Retinal pigment epithelial cell (primary cell): ENCODE results near the gene KIF21B.

Source experiments
- DNase-seq: peaks from one replicate; pipeline ENCODE4 v3.0.0-alpha.2; 2010; ENCODE audit warnings: low read depth
- H3K4me3 ChIP-seq: 2 replicates; pipeline ENCODE4 v1.5.1; 2011; ENCODE audit warnings: mild to moderate bottlenecking, low read length, control low read depth, moderate library complexity
- TF ChIP-seq, protein P1 (sequence below): conservative IDR thresholded peaks from 2 replicates; pipeline ENCODE4 v1.5.1; 2011; ENCODE audit warnings: low read depth, low read length, control low read depth, inconsistent platforms

Gene KIF21B

DNA sequence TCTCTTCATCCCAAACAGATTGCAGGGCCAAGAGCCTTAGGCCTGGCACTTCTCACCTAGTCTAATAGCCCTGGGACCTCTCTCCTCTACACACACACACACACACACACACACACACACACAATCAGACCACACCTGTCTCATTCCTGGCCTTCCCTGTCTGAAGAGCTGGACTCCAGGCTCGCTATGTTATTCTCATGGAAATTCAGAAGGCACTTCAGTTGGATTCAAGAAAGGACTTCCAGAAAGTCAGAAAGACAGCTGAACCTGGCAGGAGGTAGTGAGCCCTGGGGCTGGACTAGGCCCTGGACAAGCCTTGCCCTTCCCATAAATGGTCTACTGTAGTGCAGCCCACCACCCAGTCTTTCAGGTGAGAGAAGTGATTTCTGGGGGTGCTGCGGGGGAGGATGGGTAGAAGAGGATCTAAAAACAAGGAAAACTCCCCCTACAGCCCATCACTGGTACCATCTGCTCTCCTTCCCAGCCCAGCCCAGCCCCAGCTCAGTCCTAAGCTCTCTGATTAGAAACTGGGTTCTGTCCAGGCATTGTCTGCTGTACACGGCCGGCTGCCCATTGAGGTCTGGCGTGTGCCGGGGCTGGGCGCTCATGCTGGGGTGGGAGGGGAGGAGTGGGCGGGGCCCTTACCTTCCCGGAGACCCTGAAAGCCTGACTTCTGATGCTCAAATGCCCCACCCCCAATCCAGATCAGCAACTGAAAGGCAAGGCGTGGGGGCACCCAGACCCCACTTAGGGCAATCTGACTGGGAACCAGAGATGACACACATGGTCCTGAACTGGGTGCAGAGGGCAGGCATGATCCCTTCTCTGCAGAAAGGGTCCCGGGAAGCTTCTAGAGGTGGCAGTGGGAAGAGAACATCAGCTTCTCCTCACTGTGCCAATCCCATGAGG is 2.5 kb downstream of the KIF21B start:
- peak overlapping the region; percentile 11 for H3K4me3 ChIP-seq
- DNase-seq = no peak
- TF ChIP-seq, protein P1, sequence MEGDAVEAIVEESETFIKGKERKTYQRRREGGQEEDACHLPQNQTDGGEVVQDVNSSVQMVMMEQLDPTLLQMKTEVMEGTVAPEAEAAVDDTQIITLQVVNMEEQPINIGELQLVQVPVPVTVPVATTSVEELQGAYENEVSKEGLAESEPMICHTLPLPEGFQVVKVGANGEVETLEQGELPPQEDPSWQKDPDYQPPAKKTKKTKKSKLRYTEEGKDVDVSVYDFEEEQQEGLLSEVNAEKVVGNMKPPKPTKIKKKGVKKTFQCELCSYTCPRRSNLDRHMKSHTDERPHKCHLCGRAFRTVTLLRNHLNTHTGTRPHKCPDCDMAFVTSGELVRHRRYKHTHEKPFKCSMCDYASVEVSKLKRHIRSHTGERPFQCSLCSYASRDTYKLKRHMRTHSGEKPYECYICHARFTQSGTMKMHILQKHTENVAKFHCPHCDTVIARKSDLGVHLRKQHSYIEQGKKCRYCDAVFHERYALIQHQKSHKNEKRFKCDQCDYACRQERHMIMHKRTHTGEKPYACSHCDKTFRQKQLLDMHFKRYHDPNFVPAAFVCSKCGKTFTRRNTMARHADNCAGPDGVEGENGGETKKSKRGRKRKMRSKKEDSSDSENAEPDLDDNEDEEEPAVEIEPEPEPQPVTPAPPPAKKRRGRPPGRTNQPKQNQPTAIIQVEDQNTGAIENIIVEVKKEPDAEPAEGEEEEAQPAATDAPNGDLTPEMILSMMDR = peak; percentile 63

DNA sequence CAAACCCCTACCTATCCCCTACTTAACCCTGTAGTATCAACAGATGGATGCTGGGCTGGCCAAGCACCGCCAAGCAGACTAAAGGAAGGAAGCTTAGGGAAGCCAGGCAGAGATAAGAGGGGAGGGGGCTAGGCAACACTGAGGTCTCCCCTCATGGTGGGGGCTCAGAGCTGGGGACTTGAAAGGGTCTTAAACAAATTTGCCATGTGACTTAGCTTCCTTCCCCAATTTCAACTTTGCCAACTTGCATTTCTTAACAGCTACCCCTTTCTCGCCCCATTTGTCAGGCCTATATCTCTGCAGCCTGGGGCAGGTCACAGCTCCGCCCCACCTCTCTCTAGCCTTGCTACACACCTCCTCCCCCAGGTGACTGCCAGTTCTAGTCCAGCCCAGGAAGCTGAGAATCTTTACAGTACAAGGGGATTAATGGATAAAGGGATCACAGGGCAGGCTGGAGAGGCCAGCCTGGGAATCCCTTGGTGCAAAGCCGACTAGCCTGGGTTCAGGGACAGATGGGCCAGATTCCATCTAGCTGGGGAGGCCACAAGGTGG is 3.4 kb downstream of the KIF21B start:
- no peak overlapping the region for H3K4me3 ChIP-seq
- no peak for DNase-seq
- TF ChIP-seq, protein P1 = no peak

DNA sequence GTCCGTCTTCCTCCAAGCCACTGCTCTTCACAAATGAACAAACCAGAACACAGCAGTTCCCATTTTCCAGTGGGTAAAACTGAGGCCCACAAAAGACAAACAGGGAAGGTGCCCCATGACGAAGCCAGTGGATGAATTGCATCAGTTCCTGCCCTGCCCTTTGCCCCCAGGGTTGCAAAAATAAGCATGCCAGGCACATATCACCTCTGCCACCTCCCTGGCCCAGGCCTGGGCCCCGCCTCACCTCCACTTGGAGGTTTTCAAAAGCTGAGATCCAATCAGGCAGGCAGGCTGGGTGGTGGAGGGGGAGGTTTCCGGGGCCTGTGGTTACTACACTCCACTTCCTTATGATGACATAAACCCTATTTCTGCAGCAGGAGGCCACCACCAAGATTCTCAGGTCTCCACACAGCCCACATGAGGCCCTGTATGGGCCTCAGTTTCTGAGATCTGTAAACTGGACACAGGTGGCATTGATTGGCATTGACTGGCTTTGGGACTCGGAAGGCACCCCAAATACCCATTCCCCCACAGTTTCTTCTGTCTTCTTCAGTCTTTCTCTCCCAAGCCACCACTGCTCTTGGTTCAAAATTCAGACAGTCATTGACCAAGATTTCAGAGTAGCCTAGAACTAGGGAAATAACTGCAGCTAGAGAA is 4.1 kb downstream of the KIF21B start:
- TF ChIP-seq, protein P1 = no peak
- no peak overlapping the region for H3K4me3 ChIP-seq
- DNase-seq = no peak

DNA sequence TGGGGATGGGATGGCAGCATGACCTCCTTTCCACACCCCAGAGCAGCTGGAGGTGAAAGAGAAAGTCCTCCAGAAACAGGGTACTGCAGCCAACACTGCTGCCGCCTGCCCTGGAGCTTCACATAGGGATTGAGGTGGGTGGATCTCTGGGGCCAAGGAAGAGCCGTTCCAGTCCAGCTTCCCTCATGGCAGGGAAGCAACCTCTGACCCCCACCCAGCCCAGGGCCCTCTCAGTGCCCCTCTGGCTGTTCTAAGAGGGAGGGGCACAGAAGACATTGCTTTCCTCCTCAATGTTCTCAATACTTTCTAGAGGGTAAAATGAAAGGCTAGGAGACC is 5.7 kb downstream of the KIF21B start:
- DNase-seq = no peak
- TF ChIP-seq, protein P1 = no peak
- no peak overlapping the region for H3K4me3 ChIP-seq

DNA sequence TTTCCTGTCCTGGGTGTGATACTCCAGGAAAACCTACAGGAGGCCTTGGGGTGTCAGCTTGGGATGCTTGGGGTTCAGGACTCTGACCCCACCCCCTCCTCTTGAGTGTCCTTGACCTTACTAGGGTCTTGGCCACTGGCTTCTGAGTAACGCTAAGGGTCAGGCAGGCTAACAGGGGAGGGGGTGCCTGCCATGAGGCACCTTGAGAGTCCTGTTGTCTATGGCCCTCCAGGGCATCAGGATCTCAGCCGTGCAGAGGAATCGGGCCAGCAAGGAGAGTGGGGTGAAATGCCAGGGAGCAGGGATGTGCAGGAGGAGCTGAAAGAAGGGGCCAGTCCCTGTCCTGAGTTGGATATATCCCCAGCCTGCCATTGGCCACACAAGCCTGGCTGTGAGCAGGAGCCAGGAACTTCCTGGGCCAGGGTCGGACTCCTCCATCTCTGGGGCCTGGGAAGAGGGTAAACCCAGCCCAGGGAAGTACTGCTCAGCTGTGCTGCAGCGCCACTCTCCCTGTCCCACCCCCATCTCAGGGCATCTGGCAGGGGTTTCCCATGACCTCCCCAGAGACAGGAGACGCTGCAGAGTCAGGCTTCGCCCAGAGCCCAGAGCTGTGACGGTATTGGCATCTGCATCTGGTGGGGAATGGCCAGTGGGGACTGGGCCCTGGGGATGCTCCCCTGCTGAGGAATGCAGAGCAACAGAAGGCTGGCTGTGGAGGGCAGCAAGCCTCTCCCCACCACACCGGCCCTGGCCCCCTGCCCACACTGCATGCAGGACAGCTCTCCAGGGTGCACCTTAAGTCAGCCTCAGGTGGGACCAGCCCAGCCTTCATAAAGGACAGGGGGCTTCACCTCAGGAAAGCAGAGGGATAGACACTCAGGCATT is 6.3 kb downstream of the KIF21B start:
- DNase-seq = no peak
- H3K4me3 ChIP-seq = no peak overlapping the region
- TF ChIP-seq, protein P1 = no peak

DNA sequence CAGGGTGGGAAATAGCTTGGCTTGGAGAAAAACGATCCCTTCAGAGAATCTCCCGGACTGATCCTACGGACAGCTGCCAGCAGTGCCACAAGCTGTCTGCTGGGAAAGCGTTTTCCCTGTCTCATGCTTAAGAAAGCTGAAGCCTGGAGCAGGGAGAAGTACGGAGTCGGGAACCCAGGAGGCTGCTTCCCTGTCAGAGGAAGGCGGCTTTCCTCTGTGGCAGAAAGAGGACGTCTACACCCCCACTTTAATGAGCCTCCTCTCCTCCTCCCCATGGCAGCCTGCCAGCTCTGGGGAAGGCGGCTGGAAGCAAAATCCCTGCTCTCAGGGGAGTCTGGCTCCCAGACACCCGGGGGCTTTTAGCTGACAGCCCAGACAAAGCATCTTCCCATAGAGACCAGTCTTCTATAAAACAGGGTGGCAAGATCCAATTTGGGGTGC is 7.3 kb downstream of the KIF21B start:
- no peak for DNase-seq
- TF ChIP-seq, protein P1 = no peak
- peak overlapping the region; percentile 1 for H3K4me3 ChIP-seq
